ENCODE results near the gene EEPD1.

The EEPD1 gene

DNA sequence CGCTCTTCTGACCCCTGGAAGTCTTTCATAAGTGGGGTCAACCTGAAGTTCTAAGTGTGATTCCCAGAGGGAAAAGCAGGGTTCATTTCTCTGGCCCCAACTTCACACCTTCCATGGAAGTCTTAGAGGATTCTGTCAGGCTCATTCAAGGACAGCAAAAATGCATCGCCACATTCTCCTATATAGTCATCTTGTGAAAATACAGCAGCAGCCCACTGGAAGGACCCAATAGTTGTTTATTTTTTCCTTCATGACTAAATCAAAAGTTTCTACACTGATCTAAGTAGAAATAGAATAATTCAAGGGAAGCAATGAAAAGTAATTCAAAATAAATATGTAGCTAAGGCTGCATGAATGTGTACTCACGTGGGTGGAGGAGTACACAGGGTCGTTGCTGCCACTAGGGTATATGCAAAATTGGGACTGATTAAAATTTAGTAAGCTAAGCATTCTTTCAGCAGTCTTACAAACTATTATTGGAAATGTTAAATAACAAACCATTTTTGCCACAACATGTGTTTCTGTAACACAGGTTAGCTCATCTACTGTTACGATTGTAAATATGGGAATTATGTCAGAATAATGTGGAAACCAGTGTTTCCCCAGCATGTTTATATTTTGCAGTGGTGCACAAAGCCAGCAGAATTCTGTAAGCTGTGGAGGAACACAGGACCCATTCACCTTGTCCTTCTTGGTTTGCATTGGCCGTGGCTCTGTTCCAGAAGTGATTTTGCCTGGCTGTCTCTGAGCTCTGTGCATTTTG is 33.5 kb downstream of the EEPD1 start:
- Histone ChIP-seq H3K4me3 (ENCODE audit: insufficient read length, low read depth) (no peak overlapping the region), H3K27me3 (ENCODE audit: insufficient read depth, insufficient read length) (no peaks in the 10 kb centered on the region), H3K9ac (ENCODE audit: insufficient read length, low read depth) (no peak overlapping the region), H3K36me3 (ENCODE audit: insufficient read depth, insufficient read length, low read length) (no peaks in the 10 kb centered on the region), H3K4me1 (ENCODE audit: insufficient read depth, insufficient read length) (no peaks in the 10 kb centered on the region), H3K9me3 (ENCODE audit: insufficient read depth, low read length) (no peaks in the 10 kb centered on the region)
- DNase-seq (ENCODE audit: low read depth, low spot score), result no peak
- TF ChIP-seq YY1 (IDR thresholded peaks at IDR 0.05; ENCODE audit: insufficient read depth, insufficient read length) (no peak), SUZ12 (IDR thresholded peaks at IDR 0.05; ENCODE audit: extremely low read depth, insufficient read depth, insufficient read length) (no peak), ZNF274 (IDR thresholded peaks at IDR 0.05; ENCODE audit: low read depth, low read length) (no peak)

DNA sequence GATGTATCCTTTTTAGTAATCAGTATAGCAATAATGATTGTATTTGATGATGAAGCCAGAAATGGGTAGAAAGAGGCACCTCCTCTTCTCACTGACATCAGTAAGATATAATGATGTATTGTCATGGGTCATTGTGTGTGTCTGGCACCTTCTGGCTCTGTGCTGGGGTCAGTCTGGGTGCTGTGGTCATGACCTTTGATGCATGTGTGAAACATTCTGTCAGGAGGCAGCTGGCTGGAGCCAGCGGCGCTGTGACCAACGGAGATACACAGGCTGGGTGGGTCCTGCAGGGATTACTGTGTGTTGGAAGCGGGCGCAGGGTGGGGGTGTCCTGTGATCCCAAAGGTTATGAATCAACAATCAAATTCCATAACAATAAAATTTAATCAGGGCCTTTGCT is 35.2 kb downstream of the EEPD1 start:
- no peak overlapping the region for H3K4me3 ChIP-seq (ENCODE audit: insufficient read length, low read depth)
- no peak overlapping the region for H3K9ac ChIP-seq (ENCODE audit: insufficient read length, low read depth)
- no peaks in the 10 kb centered on the region for H3K4me1 ChIP-seq (ENCODE audit: insufficient read depth, insufficient read length)
- H3K36me3 ChIP-seq (ENCODE audit: insufficient read depth, insufficient read length, low read length), result no peaks in the 10 kb centered on the region
- no peak for DNase-seq (ENCODE audit: low read depth, low spot score)
- H3K27me3 ChIP-seq (ENCODE audit: insufficient read depth, insufficient read length), result no peaks in the 10 kb centered on the region
- TF ChIP-seq ZNF274 (IDR thresholded peaks at IDR 0.05; ENCODE audit: low read depth, low read length) (no peak), YY1 (IDR thresholded peaks at IDR 0.05; ENCODE audit: insufficient read depth, insufficient read length) (no peak), SUZ12 (IDR thresholded peaks at IDR 0.05; ENCODE audit: extremely low read depth, insufficient read depth, insufficient read length) (no peak)
- H3K9me3 ChIP-seq (ENCODE audit: insufficient read depth, low read length), result no peaks in the 10 kb centered on the region

DNA sequence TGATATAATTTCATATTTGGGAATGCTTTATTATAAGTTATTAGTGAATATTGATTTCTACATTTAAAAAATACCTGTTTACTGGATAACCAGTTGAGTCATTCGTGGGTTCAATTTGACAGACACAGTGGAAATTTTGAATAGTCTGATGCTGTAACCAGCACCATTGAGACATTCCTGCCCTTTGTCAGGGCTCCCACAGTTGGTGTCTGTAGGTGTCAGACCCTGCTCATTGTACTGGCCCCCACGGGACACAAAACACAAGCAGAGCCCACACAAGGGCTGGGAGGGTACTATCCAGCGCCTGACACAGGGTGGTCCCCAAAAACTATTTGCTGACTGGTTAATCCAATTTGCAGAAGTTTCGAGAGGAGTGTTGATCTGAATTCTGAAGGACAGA is 35.9 kb downstream of the EEPD1 start:
- Histone ChIP-seq H3K27me3 (ENCODE audit: insufficient read depth, insufficient read length) (no peaks in the 10 kb centered on the region), H3K4me3 (ENCODE audit: insufficient read length, low read depth) (no peak overlapping the region), H3K4me1 (ENCODE audit: insufficient read depth, insufficient read length) (no peaks in the 10 kb centered on the region), H3K9me3 (ENCODE audit: insufficient read depth, low read length) (no peaks in the 10 kb centered on the region), H3K36me3 (ENCODE audit: insufficient read depth, insufficient read length, low read length) (no peaks in the 10 kb centered on the region), H3K9ac (ENCODE audit: insufficient read length, low read depth) (no peak overlapping the region)
- DNase-seq (ENCODE audit: low read depth, low spot score), result no peak
- TF ChIP-seq ZNF274 (IDR thresholded peaks at IDR 0.05; ENCODE audit: low read depth, low read length) (no peak), SUZ12 (IDR thresholded peaks at IDR 0.05; ENCODE audit: extremely low read depth, insufficient read depth, insufficient read length) (no peak), YY1 (IDR thresholded peaks at IDR 0.05; ENCODE audit: insufficient read depth, insufficient read length) (no peak)

DNA sequence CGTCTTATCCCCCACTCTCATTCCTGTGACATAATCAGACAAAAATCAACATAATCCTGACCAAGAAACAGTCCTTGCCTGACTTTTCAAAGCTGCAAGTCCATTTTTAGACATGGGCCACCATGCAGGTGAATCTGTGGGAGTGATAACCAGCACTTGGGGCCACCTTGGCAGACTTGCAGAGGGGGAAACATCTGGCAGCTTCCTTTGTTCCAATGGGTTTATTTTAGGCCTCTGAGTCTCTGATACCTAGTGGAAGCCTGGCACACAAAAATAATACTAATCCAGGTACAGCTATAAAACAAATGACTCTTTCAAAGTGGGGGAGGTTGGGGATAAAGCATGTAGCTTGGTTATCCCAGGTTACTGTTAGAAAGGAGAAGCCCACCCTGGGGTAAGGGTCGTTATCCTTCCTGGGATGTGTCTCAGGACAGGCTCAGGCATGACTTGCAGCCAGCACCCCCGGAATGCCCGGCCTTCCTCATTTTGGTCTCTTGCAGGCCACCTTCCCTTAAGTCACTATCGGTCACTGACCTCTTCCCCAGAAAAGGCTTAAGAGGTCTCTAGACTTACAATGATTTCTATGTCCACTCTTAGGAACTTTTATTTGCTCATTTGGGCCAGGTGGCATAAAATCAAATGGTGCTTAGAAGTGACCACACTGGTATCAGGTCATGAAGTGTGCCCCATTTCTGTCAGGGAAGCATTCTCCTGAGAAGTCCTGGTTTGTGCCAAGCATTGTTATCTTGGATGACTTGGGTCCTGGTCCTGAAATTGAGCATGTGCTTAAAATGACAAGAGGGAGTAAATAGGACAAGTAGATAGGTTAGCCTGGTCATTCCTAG is 37.6 kb downstream of the EEPD1 start:
- Histone ChIP-seq H3K36me3 (ENCODE audit: insufficient read depth, insufficient read length, low read length) (no peaks in the 10 kb centered on the region), H3K27me3 (ENCODE audit: insufficient read depth, insufficient read length) (no peaks in the 10 kb centered on the region), H3K9me3 (ENCODE audit: insufficient read depth, low read length) (peaks cover 8% of the 10 kb centered on the region; the same call in 1 of the 2 replicates), H3K4me3 (ENCODE audit: insufficient read length, low read depth) (no peak overlapping the region), H3K4me1 (ENCODE audit: insufficient read depth, insufficient read length) (no peaks in the 10 kb centered on the region), H3K9ac (ENCODE audit: insufficient read length, low read depth) (no peak overlapping the region)
- DNase-seq (ENCODE audit: low read depth, low spot score), result no peak
- no peak for TF ChIP-seq ZNF274 (IDR thresholded peaks at IDR 0.05; ENCODE audit: low read depth, low read length)
- no peak for TF ChIP-seq YY1 (IDR thresholded peaks at IDR 0.05; ENCODE audit: insufficient read depth, insufficient read length)
- TF ChIP-seq SUZ12 (IDR thresholded peaks at IDR 0.05; ENCODE audit: extremely low read depth, insufficient read depth, insufficient read length), result no peak

DNA sequence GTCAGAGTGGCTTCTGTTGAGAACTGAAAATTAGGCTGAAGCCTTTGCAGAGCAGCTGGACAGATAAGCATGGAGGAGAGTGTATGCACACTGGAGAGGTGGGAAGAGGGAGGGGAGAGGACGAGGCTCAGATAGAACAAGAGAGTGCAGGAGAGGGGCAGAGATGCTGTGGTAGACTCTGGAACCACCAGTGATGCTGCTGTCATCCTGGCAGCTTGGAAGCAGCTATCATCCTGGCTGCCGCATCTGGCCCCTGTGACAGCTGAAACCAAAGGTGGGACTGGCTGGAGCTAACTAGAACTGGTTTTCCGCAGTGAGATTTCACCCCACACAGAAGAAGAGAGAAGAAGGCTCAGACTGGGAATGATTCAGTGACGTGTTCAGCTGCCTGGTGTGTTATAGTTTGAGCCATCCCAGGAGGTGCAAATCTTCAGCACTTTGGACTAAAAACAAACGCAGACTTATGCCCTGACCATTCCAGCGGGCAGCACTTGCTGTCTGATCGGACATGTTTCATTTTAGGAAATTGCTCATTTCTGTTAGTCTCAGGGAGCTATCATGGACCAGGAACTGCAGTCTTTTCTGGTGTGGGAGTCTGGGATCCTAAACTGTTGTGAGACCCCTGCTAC is 38.4 kb downstream of the EEPD1 start:
- Histone ChIP-seq H3K9ac (ENCODE audit: insufficient read length, low read depth) (no peak overlapping the region), H3K27me3 (ENCODE audit: insufficient read depth, insufficient read length) (no peaks in the 10 kb centered on the region), H3K9me3 (ENCODE audit: insufficient read depth, low read length) (peaks cover 15% of the 10 kb centered on the region; the same call in 1 of the 2 replicates), H3K4me3 (ENCODE audit: insufficient read length, low read depth) (no peak overlapping the region), H3K36me3 (ENCODE audit: insufficient read depth, insufficient read length, low read length) (no peaks in the 10 kb centered on the region), H3K4me1 (ENCODE audit: insufficient read depth, insufficient read length) (no peaks in the 10 kb centered on the region)
- DNase-seq (ENCODE audit: low read depth, low spot score), result no peak
- TF ChIP-seq YY1 (IDR thresholded peaks at IDR 0.05; ENCODE audit: insufficient read depth, insufficient read length) (no peak), ZNF274 (IDR thresholded peaks at IDR 0.05; ENCODE audit: low read depth, low read length) (no peak), SUZ12 (IDR thresholded peaks at IDR 0.05; ENCODE audit: extremely low read depth, insufficient read depth, insufficient read length) (no peak)

DNA sequence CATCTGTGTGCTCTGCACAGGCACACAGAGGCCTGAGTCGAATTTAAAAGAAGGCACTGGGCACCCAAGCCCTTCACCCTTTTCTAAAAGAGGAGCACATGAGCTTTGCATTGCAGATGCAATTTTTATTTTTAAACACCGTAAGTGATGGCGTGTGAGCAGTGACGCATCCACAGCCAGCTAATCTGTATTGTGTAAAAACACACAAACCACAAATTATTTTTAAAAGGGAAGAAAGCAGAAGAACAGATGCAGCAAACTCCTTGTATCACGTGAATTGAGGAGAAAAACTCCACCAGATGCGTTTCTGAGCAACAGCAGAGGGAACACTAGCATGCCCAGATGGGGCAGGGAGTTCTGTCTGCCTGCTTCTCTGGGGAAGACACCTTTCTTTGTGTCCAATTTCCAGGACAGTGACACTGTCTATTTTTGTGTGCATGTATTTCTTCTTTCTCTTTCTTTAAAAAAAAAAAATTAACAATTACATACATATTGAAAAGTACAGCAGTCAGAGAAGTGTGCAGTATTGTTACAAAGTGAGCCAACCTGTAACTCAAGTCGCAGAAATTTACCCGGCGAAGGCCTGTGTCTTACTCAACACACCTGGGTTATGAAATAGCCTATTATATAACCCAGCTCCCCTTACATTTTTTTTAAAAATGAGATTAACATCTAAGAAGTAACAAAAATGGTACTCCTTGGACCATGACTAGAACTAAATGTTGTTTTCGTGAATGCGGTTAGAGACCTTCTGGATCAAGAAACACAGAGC is 39.2 kb downstream of the EEPD1 start:
- H3K4me3 ChIP-seq (ENCODE audit: insufficient read length, low read depth), result no peak overlapping the region
- no peak overlapping the region for H3K9ac ChIP-seq (ENCODE audit: insufficient read length, low read depth)
- TF ChIP-seq SUZ12 (IDR thresholded peaks at IDR 0.05; ENCODE audit: extremely low read depth, insufficient read depth, insufficient read length) (no peak), YY1 (IDR thresholded peaks at IDR 0.05; ENCODE audit: insufficient read depth, insufficient read length) (no peak), ZNF274 (IDR thresholded peaks at IDR 0.05; ENCODE audit: low read depth, low read length) (no peak)
- no peaks in the 10 kb centered on the region for H3K36me3 ChIP-seq (ENCODE audit: insufficient read depth, insufficient read length, low read length)
- no peaks in the 10 kb centered on the region for H3K4me1 ChIP-seq (ENCODE audit: insufficient read depth, insufficient read length)
- no peak for DNase-seq (ENCODE audit: low read depth, low spot score)
- H3K9me3 ChIP-seq (ENCODE audit: insufficient read depth, low read length), result peaks cover 17% of the 10 kb centered on the region; the same call in 1 of the 2 replicates
- no peaks in the 10 kb centered on the region for H3K27me3 ChIP-seq (ENCODE audit: insufficient read depth, insufficient read length)
